HCT116 (cell line): ENCODE measurements around the gene ZNF532. TPM values are rescaled to one million over a fixed set of nuclear protein-coding genes. Genes with fewer than 3 reads are reported as not detected.

ENCODE experiments used
- ATAC-seq: fragments of 200-7000 bp; cut with Tn5 transposase; 2 replicates; pipeline ENCODE4 v1.9.1; 2020; ENCODE audit warnings: mild to moderate bottlenecking, moderate library complexity
- BruUV-seq: library from RNA; stranded (reverse); fragments of 400-500 nt; replicated peaks from 2 replicates; lab custom pipeline; 2021; lab: Mats Ljungman, UMichigan
- CTCF ChIA-PET: fragments of 300-600 bp; sonication (Branson Sonifier 250); formaldehyde crosslinking; loops from one replicate; lab custom pipeline; 2021; ENCODE audit warnings: antibody characterized with exemption; lab: Charles Lee
- POLR2A ChIA-PET: fragments of 300-600, 350-600 bp; sonication (Branson Sonifier 250); formaldehyde crosslinking; loops from one replicate; lab custom pipeline; 2021; ENCODE audit warnings: antibody characterized with exemption; lab: Charles Lee
- RAD21 ChIA-PET, 2 experiments: fragments of 300-600 bp; sonication (Branson Sonifier 250); formaldehyde crosslinking; loops; one replicate each; lab custom pipeline; 2023; ENCODE audit warnings: low total read pairs in 2 of 2; ENCODE audit not compliant: uncharacterized antibody in 2 of 2, unreplicated experiment in 2 of 2, low non-redundant PET in 1 of 2; lab: Charles Lee
- DNase-seq: peaks from one replicate; pipeline ENCODE4 v3.0.0-alpha.2; 2010; ENCODE audit warnings: low read depth, low spot score
- H2AFZ ChIP-seq: fragments of 200-600 bp; shearing (Covaris generic), sonication (generic); 2 replicates; pipeline ENCODE4 v1.6.1; 2017; ENCODE audit warnings: low read depth, mixed run types, mixed read lengths, antibody characterized with exemption, low read length; ENCODE audit not compliant: poor library complexity, severe bottlenecking
- H3K27ac ChIP-seq: 2 replicates; pipeline ENCODE4 v1.5.1; 2012; ENCODE audit warnings: low read depth, low read length
- H3K27me3 ChIP-seq: fragments of 200-600 bp; sonication (generic); 2 replicates; pipeline ENCODE4 v1.6.1; 2016; ENCODE audit warnings: mixed run types, low read length, mixed read lengths; ENCODE audit not compliant: insufficient read depth
- H3K36me3 ChIP-seq, 2 experiments: fragments of 200-500 bp in 1 of 2; fragments of 200-600 bp in 1 of 2; sonication (Bioruptor generic) in 1 of 2; sonication (generic) in 1 of 2; 2 replicates each; pipeline versions ENCODE4 v1.5.1 to v1.6.1; 2014 to 2016; ENCODE audit warnings: low read length in 2 of 2, inconsistent platforms in 1 of 2, mixed read lengths in 1 of 2, mixed run types in 1 of 2; ENCODE audit not compliant: insufficient read depth in 2 of 2, control insufficient read depth in 1 of 2
- H3K4me1 ChIP-seq, 2 experiments: fragments of 200-600 bp in 1 of 2; sonication (generic) in 1 of 2; 2 replicates each; pipeline versions ENCODE4 v1.5.1 to v1.6.1; 2012 to 2017; ENCODE audit warnings: low read length in 2 of 2, inconsistent platforms in 1 of 2, mild to moderate bottlenecking in 1 of 2, mixed read lengths in 1 of 2, mixed run types in 1 of 2, moderate library complexity in 1 of 2; ENCODE audit not compliant: insufficient read depth in 2 of 2, control insufficient read depth in 1 of 2
- H3K4me2 ChIP-seq: fragments of 200-600 bp; sonication (generic); 2 replicates; pipeline ENCODE4 v1.6.1; 2017; ENCODE audit warnings: mixed run types, low read length, mixed read lengths
- H3K4me3 ChIP-seq, 2 experiments: fragments of 200-600 bp in 1 of 2; sonication (generic) in 1 of 2; replicated peaks in 1 of 2; 2 replicates each; pipeline ENCODE4 v1.5.1; 2011 to 2016; ENCODE audit warnings: low read length in 2 of 2, control low read depth in 1 of 2, low read depth in 1 of 2, mild to moderate bottlenecking in 1 of 2, mixed read lengths in 1 of 2, mixed run types in 1 of 2
- H3K79me2 ChIP-seq: fragments of 200-600 bp; sonication (generic); 2 replicates; pipeline ENCODE4 v1.6.1; 2017; ENCODE audit warnings: mild to moderate bottlenecking, mixed run types, low read length, moderate library complexity, mixed read lengths; ENCODE audit not compliant: insufficient read depth
- H3K9ac ChIP-seq: fragments of 200-600 bp; sonication (generic); 2 replicates; pipeline ENCODE4 v1.6.1; 2016; ENCODE audit warnings: low read length, mixed read lengths
- H3K9me2 ChIP-seq: fragments of 200-600 bp; sonication (generic), shearing (Covaris generic); 2 replicates; pipeline ENCODE4 v1.6.1; 2017; ENCODE audit warnings: mixed run types, mild to moderate bottlenecking, moderate library complexity; ENCODE audit not compliant: insufficient read depth
- H3K9me3 ChIP-seq, 2 experiments: fragments of 200-500 bp in 1 of 2; fragments of 200-600 bp in 1 of 2; sonication (Bioruptor generic) in 1 of 2; sonication (generic) in 1 of 2; 2 replicates each; pipeline ENCODE4 v1.6.1; 2014 to 2017; ENCODE audit warnings: low read length in 2 of 2, mixed read lengths in 2 of 2, inconsistent platforms in 1 of 2, low read depth in 1 of 2, mild to moderate bottlenecking in 1 of 2, mixed run types in 1 of 2, moderate library complexity in 1 of 2; ENCODE audit not compliant: control insufficient read depth in 1 of 2, insufficient read depth in 1 of 2
- H4K20me1 ChIP-seq: fragments of 200-600 bp; sonication (generic), shearing (Covaris generic); 2 replicates; pipeline ENCODE4 v1.6.1; 2017; ENCODE audit warnings: mixed run types, mild to moderate bottlenecking, moderate library complexity; ENCODE audit not compliant: insufficient read depth
- ATF3 ChIP-seq: IDR thresholded peaks from 2 replicates; pipeline ENCODE4 v1.6.1; 2012
- CBX3 ChIP-seq: IDR thresholded peaks from 2 replicates; pipeline ENCODE4 v1.6.1; 2012; ENCODE audit warnings: low read depth
- CEBPB ChIP-seq: IDR thresholded peaks from 2 replicates; pipeline ENCODE4 v1.6.1; 2012; ENCODE audit warnings: low read depth
- ELF1 ChIP-seq: IDR thresholded peaks from 2 replicates; pipeline ENCODE4 v1.6.1; 2012; ENCODE audit warnings: low read depth, borderline replicate concordance
- EZH2 ChIP-seq: fragments of 200-600 bp; sonication (generic); IDR thresholded peaks from 2 replicates; pipeline ENCODE4 v1.6.1; 2017; ENCODE audit warnings: antibody characterized with exemption, mixed run types
- EZH2phosphoT487 ChIP-seq: fragments of 200-600 bp; IDR thresholded peaks from 2 replicates; pipeline ENCODE4 v1.6.1; 2018; ENCODE audit warnings: antibody characterized with exemption, borderline replicate concordance
- JUND ChIP-seq: IDR thresholded peaks from 2 replicates; pipeline ENCODE4 v1.6.1; 2012
- POLR2A ChIP-seq: IDR thresholded peaks from 2 replicates; pipeline ENCODE4 v1.7.0; 2011; ENCODE audit warnings: borderline replicate concordance; ENCODE audit not compliant: insufficient read depth, insufficient read length; ENCODE audit errors: extremely low read depth
- POLR2AphosphoS5 ChIP-seq: IDR thresholded peaks from 2 replicates; pipeline ENCODE4 v1.6.1; 2011; ENCODE audit warnings: mild to moderate bottlenecking, low read depth, low read length, moderate library complexity
- RAD21 ChIP-seq: IDR thresholded peaks from 2 replicates; pipeline ENCODE4 v1.6.1; 2012; ENCODE audit warnings: low read depth, mild to moderate bottlenecking
- SP1 ChIP-seq: IDR thresholded peaks from 2 replicates; pipeline ENCODE4 v1.6.1; 2012; ENCODE audit warnings: low read depth
- SRF ChIP-seq: IDR thresholded peaks from 2 replicates; pipeline ENCODE4 v1.6.1; 2012; ENCODE audit warnings: low read depth
- TCF7L2 ChIP-seq: IDR thresholded peaks from 2 replicates; pipeline ENCODE4 v1.7.0; 2011; ENCODE audit warnings: borderline replicate concordance, inconsistent platforms; ENCODE audit not compliant: insufficient read depth, insufficient read length; ENCODE audit errors: extremely low read depth
- YY1 ChIP-seq: IDR thresholded peaks from 2 replicates; pipeline ENCODE4 v1.6.1; 2011; ENCODE audit warnings: low read length, low read depth, moderate library complexity, mild to moderate bottlenecking; ENCODE audit not compliant: insufficient replicate concordance; ENCODE audit errors: extremely low read depth
- ZBTB33 ChIP-seq: IDR thresholded peaks from 2 replicates; pipeline ENCODE4 v1.6.1; 2011; ENCODE audit warnings: mild to moderate bottlenecking, low read length, moderate library complexity; ENCODE audit not compliant: insufficient replicate concordance; ENCODE audit errors: extremely low read depth
- ZFX ChIP-seq: fragments of 450-650 bp; IDR thresholded peaks from 2 replicates; pipeline ENCODE4 v1.6.1; 2017
- intact Hi-C: fragments of 100-400 bp; cut with micrococcal nuclease; formaldehyde crosslinking; loops from 2 replicates; pipeline ENCODE4 v1.10.0; 2022
- total RNA-seq: library from RNA; stranded (reverse); gene quantifications from one replicate; pipeline ENCODE4 v1.2.1, GENCODE V29; 2021; ENCODE audit not compliant: unreplicated experiment

Gene ZNF532
- total RNA-seq, 1 experiment from 2014 or later, result 11.6 TPM

GRCh38 chr18:58929206-58929605 lies 64.5 kb downstream of the ZNF532 start:
- RAD21 ChIA-PET, result no interaction called here
- Histone ChIP-seq H3K4me3 (no peak overlapping the region), H3K79me2 (no peaks in the 10 kb centered on the region), H3K9me3 (no peaks in the 10 kb centered on the region), H3K4me1 (no peaks in the 10 kb centered on the region), H3K27ac (no peak overlapping the region), H3K36me3 (no peaks in the 10 kb centered on the region), H3K9ac (no peak overlapping the region), H3K4me2 (no peak overlapping the region), H2AFZ (no peak overlapping the region), H3K9me2 (no peaks in the 10 kb centered on the region), H3K27me3 (no peaks in the 10 kb centered on the region), H4K20me1 (no peaks in the 10 kb centered on the region)
- intact Hi-C loops, result no loop called here
- POLR2A ChIA-PET, result no interaction called here
- TF ChIP-seq EZH2 (no peak), POLR2AphosphoS5 (no peak), TCF7L2 (no peak), RAD21 (no peak), CEBPB (no peak), SP1 (no peak), ZFX (no peak), SRF (no peak)
- ATAC-seq, result no peak
- DNase-seq, result no peak
- BruUV-seq, result no TSS peak
- CTCF ChIA-PET, result no interaction called here

- POLR2A ChIA-PET, result no interaction called here
- no peak overlapping the region for H3K4me2 ChIP-seq
- H3K4me3 ChIP-seq, result no peak overlapping the region
- no peak overlapping the region for H2AFZ ChIP-seq
- no peaks in the 10 kb centered on the region for H3K9me3 ChIP-seq
- no peaks in the 10 kb centered on the region for H3K27me3 ChIP-seq
- CTCF ChIA-PET, result no interaction called here
- H3K4me1 ChIP-seq, result no peaks in the 10 kb centered on the region
- no peaks in the 10 kb centered on the region for H3K79me2 ChIP-seq
- no peak overlapping the region for H3K9ac ChIP-seq
- no peaks in the 10 kb centered on the region for H3K9me2 ChIP-seq
- no peaks in the 10 kb centered on the region for H4K20me1 ChIP-seq
- H3K36me3 ChIP-seq, result no peaks in the 10 kb centered on the region
- ATAC-seq (no peak), DNase-seq (no peak)
- H3K27ac ChIP-seq, result no peak overlapping the region
- RAD21 ChIA-PET, result no interaction called here
- intact Hi-C loops, result no loop called here
- BruUV-seq, result no TSS peak
- no peak for TF ChIP-seq ATF3
- TF ChIP-seq ELF1, result no peak
- no peak for TF ChIP-seq SRF
- TF ChIP-seq POLR2A, result no peak
- no peak for TF ChIP-seq EZH2phosphoT487
- TF ChIP-seq SP1, result no peak
- TF ChIP-seq CBX3, result no peak
- TF ChIP-seq ZBTB33, result no peak
- no peak for TF ChIP-seq JUND
- TF ChIP-seq RAD21, result no peak
- no peak for TF ChIP-seq YY1
- no peak for TF ChIP-seq EZH2
- no peak for TF ChIP-seq CEBPB
These were observed 69.7 kb downstream of the ZNF532 start for GRCh38 chr18:58934356-58934755.
